ENCODE results near the gene RNF114. TPM values are rescaled to one million over a fixed set of nuclear protein-coding genes. Genes with fewer than 3 reads are reported as not detected.
"Not testable (repeated sequence)": the region's sequence is repeated elsewhere in the genome, so short reads cannot be mapped to it uniquely, and the experiment has no call there.

The RNF114 gene, protein sequence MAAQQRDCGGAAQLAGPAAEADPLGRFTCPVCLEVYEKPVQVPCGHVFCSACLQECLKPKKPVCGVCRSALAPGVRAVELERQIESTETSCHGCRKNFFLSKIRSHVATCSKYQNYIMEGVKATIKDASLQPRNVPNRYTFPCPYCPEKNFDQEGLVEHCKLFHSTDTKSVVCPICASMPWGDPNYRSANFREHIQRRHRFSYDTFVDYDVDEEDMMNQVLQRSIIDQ
- total RNA-seq: 52.1 TPM
- long read RNA-seq, transcript RNF114-201 (6 exons, 2,503 nt): major isoform, 84 of 93 reads
- long read RNA-seq, partial matches to known transcripts: 0 of 93 reads
- long read RNA-seq, other reads (novel, unspliced or antisense): 7 of 93 reads

DNA sequence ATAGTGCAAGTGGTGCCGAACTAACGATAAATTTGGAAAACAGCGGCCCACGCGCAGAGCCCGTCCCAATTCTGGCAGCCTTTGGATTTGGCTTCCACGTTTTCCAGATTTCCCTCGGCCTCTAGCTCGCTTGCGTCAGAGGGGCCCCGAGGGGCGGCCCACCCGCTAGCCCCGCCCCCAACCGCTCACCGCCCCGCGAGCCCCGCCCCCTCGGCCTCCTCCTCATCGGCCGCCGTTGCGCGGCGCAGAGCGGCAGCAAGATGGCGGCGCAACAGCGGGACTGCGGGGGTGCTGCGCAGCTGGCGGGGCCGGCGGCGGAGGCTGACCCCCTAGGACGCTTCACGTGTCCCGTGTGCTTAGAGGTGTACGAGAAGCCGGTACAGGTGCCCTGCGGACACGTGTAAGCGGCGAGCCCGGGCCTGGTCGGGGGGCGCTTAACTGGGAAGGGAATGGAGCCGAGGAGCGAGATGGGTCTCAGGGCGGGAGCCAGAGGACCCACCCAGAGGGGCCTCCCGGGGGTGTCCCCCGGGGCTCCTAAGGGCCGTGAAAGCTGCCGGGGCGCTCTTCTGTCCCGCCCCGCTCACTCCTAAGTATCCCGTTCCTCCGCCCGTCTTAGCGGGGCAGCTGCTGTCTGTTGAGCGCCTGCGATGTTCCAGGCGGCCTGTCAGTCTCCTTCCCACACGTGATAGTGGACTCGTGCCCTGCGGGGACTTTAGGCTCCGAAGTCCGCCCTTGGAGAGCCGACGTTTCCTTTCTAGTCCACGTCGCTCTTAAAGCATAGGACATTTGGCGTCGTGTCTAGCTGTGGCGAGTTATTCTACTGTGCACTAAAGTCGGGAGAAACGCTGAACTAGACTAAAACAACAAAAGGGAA, at the start of gene RNF114:
Gene RNF114, plus strand, starts transcription at position 245 of the 874 bp plus-strand sequence. Its CDS starts 16 bp downstream, at position 261.
- peak; percentile 96 for ATAC-seq (ENCODE audit: poor library complexity)
- peak; percentile 95 for DNase-seq
- intact Hi-C loops (cut with DNase I): loop anchor here (10.0 kb wide), 1 partner anchor 392 kb away; no protein-coding TSS in a partner anchor

DNA sequence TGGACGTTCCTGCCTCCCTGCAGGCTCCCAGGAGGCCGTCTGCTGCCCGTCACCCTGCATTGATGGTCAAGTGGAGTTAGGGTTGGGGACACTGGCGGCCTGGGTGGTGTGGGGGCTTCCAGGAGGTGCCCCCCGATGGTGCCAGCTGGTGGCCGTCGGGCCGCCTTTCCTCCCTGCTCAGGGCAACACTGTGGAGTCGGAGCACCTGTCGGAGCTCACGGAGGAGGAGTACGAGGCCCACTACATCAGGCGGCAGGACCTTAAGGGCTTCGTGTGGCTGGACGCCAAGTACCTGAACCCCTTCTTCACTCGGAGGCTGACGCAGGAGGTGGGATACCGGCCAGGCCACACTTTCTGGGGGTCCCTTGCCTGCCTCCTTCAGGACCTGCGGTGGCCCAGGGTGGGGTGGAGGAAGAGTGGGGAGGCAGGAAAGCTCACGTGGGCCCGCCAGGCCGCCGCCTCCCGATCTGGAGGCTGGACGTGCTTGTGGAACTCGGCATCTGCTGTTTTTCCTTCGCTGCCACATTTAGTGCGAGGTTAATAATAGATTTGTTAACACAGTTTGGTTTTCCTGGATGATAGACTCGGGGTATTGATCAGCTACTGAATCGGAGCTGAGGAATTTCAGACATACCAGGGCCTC, 49.5 kb upstream of the RNF114 start:
- DNase-seq (no peak), ATAC-seq (ENCODE audit: poor library complexity) (no peak)
- intact Hi-C loops (cut with DNase I): no loop called here

DNA sequence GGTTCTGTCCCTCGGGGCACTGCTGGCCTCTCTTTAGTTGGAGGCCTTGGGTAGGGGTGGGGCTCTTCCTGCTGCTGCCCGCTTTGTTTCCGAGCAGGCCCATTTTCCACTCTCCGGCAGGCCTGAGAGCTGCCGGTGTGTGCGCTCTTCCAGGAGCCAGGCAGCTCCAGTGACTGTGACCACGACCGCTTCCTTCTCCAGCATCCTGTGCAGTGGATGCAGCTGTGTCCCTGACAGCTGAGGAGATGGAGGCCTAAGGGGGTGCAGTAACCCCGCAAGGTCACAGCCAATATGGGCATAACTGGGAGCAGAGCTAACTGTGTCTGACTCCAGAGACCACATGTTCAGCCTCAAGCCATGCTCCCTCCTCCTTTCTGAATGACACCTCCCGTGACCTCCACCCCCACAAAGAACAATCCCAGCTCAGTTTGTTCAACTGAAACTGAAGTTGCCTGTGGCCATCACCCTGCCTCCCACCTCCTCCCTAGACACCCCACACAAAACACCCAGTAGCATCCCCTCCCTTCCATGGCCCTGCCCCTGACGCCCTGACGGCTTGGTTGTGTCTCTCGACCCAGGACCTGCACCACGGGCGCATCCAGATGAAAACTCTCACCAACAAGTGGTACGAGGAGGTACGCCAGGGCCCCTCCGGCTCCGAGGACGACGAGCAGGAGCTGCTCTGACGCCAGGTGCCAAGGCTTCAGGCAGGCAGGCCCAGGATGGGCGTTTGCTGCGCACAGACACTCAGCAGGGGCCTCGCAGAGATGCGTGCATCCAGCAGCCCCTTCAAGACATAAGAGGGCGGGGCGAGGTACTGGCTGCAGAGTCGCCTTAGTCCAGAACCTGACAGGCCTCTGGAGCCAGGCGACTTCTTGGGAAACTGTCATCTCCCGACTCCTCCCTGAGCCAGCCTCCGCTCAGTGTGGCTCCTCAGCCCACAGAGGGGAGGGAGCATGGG, 48.7 kb upstream of the RNF114 start:
- DNase-seq (no peak), ATAC-seq (ENCODE audit: poor library complexity) (no peak)
- intact Hi-C loops (cut with DNase I): no loop called here

DNA sequence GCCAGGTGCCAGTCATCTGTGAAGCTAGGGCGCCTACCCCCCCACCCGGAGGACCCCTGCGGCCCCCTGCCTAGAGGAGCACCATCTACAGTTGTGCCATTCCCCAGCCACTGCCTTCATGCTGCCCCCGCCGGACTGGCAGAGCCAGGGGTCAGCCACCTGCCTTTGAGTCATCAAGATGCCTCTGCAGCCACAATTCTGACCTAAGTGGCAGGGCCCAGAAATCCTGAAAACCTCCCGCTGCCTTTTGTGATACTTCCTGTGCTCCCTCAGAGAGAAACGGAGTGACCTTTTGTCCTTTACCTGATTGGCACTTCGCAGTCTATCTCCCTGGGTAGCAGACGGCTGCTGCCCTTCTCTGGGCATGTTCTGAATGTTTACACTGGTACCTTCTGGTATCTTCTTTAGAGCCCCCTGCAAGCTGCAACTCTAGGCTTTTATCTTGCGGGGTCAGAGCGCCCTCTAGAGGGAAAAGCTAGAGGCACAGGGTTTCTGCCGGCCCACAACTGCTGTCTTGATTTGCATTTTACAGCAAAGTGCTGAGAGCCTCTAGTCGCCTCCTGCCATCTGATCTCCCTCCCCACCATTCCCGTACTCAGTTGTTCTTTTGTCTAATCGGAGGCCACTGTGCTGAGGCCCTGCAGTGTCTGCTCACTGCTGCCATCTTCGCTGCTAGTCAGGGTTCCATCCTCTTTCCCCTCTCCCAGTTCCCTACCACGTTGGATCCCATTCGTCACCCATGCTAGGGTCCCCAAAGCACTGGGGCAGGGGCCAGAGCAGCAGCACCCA, 47.8 kb upstream of the RNF114 start:
- ATAC-seq (ENCODE audit: poor library complexity): peak; percentile 26
- DNase-seq: no peak
- intact Hi-C loops (cut with DNase I): no loop called here

DNA sequence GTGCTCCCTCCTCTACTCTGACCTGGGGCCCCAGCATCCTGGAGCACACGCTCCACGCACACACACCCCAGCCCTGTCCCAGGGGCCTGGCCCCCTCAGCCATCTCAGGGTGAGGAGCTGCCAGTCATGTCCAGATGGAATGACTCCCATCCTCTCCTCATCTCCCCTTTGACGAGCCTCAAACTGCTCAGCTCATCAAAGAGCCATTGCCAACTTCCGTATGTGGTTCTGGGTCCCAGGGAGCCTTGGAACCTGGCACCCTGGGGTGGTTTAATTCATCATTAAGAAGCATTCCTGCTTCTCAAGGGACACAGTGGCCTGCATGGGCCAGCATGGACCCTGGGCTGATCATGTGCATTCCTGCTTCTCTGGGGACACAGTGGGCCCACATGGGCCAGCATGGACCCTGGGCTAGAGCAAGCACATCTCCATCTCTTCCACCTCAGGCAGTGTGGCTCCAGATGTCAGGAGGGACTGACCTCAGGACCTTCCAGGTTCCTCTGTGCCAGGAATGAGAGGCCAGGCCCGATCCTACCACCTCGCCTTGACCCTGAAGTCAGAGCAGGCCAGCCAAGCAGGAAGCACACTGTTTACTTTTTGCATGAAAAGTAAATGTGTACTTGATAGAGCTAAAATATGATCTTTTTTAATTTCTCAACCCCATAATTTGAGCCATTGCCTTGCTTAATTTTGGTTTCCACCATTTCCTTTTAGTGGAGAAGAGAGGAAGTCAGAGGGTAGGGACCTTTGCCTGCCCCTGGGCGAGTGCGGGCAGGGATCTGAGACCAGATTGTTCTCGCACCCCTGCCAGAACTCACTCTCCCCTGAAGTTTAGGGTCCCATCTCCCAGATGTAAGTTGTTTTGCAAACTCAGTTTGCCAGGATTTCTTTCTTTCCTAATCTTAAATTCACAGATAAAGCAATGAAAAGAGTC, 46.9 kb upstream of the RNF114 start:
- no peak for DNase-seq
- intact Hi-C loops (cut with DNase I): no loop called here
- ATAC-seq (ENCODE audit: poor library complexity): no peak

DNA sequence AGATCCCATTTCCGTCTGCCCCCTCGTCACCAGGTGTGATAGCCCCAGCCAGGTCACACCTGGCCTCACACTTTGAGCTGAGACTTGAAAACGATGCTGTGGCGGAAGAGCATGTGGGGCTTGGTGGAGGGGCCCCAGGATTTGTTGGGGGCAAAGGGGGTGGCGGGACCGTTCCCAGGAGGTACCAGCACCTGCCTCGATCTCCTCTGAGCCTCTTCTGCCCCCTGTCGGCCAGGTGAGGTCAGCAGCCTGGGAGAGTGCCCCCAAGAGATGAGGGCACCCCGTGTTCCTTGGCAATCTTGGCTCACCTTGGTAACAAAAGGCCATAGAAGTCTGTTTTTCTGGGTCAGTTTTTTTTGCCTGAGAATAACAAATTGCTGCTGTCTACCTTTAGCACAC, 46.3 kb upstream of the RNF114 start:
- ATAC-seq (ENCODE audit: poor library complexity): no peak
- DNase-seq: no peak
- intact Hi-C loops (cut with DNase I): loop anchor here (5.0 kb wide), 1 partner anchor 278 kb away; no protein-coding TSS in a partner anchor

DNA sequence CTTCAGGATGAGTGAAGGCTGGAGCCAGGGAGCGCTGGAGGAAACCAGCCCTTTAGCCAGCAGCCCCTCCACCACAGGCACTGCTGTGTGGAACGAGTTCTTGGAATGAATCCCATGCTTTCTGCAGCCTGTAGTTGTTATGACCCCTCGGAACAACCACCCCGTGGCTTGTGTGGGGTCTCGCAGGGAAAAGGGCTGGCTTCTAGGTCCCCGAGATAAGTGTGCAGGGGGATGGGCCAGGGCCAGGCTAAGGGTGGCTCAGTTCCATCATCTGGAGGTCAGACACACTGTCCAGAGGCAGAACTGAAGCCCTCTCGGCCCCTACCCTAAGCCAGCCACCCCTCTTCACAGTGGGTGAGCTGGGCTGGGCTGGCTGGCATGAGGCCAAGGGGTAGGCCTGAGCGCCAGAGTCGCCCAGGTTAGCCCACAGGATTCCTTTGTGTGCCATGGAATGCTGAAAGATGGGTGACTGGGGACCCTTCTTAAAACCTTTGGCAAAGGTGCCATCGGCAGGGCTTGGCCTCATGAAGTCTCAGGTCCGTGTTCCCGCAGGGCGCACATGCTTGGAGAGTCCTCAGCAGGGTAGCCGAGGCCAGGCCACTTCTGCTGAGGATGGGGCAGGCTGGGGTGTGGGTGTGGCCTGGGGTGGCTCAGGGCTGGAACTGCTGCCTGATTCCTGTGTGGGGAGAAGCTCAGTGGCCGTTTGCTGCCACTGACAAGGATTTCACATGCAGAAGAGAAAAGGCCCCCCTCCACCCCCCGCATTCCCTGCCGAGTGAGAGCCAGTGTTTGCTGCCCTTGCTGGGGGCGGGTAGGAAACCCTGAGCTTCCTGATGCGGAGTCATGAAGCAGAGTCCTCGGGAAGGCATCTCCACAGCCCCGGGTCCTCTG, 45.5 kb upstream of the RNF114 start:
- peak; percentile 21 for ATAC-seq (ENCODE audit: poor library complexity)
- DNase-seq: peak; percentile 61
- intact Hi-C loops (cut with DNase I): loop anchor here (5.0 kb wide), 1 partner anchor 278 kb away; no protein-coding TSS in a partner anchor

DNA sequence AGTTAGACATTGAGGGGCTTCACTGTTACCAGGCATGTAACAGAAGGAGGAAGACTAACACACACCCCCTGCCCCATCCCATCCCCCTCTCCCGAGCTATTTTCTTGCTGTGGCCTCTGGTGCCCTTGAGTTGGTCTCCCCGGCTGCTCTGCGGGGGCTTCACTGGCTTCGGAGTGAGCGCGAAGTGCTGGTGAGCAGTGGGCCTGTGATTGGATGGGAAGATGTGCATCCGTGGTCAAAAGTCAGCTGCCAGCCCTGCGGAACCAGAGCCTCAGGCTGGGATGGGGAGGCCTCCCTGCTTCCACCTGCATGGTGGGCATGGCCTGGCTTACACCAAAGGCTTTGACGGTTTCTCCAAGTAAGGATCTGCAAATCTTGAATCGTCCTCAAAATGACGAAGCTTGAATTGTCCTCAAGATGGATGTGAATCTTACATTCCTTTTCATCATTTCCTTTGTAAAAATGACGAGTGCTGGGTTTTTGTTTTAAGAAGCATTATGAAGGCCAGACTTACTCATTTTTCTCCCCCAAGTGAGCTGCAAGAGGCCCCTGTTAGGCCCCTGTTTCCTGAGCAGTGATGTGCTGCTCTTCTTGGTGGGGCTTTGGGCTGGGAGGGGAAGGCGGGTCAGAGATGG, 44.6 kb upstream of the RNF114 start:
- DNase-seq (no peak), ATAC-seq (ENCODE audit: poor library complexity) (no peak)
- intact Hi-C loops (cut with DNase I): loop anchor here (5.0 kb wide), 1 partner anchor 279 kb away; no protein-coding TSS in a partner anchor

DNA sequence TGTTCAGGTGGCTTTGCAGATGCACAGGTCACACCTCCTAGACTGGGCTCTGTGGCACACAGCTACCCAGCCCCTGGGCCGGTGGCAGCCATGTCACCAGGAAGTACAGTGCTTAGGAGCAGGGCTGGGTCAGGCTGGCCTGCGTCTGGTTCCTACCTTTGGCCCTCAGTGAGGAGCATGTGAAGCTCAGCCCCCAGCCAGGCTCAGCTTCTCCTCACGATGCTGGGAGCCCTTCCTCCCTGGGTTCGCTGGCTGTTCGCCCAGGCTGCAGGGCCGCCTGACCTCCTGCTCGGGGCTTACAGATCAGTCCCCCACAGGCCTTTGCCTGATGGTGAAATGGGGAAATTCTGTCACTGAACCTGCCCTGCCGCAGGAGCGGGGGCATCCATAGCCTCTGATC, 43.9 kb upstream of the RNF114 start:
- peak; percentile 4 for ATAC-seq (ENCODE audit: poor library complexity)
- no peak for DNase-seq
- intact Hi-C loops (cut with DNase I): loop anchor here (5.0 kb wide), 1 partner anchor 280 kb away; no protein-coding TSS in a partner anchor

DNA sequence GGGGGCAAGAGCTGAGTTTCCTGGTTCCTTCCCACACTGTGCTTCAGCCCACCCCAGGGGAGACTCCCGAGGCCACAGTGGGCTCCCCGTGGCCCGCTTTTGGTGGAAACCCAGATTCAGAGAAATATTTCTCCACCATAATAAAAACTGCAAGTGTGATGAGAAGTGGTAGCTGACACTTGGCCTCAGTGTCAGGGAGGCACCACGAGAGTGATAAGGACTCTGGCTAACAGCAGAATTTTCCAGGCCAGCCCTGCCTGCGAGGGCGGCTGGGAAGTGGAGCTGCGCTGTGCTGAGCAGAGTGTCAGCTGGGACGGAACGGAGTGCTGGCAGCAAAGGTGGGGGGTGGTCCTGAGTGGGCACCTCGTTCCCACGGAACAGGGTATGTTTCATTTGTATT, 43.4 kb upstream of the RNF114 start:
- intact Hi-C loops (cut with DNase I): loop anchor here (5.0 kb wide), 1 partner anchor 281 kb away; no protein-coding TSS in a partner anchor
- peak; percentile 69 for DNase-seq
- peak; percentile 87 for ATAC-seq (ENCODE audit: poor library complexity)

DNA sequence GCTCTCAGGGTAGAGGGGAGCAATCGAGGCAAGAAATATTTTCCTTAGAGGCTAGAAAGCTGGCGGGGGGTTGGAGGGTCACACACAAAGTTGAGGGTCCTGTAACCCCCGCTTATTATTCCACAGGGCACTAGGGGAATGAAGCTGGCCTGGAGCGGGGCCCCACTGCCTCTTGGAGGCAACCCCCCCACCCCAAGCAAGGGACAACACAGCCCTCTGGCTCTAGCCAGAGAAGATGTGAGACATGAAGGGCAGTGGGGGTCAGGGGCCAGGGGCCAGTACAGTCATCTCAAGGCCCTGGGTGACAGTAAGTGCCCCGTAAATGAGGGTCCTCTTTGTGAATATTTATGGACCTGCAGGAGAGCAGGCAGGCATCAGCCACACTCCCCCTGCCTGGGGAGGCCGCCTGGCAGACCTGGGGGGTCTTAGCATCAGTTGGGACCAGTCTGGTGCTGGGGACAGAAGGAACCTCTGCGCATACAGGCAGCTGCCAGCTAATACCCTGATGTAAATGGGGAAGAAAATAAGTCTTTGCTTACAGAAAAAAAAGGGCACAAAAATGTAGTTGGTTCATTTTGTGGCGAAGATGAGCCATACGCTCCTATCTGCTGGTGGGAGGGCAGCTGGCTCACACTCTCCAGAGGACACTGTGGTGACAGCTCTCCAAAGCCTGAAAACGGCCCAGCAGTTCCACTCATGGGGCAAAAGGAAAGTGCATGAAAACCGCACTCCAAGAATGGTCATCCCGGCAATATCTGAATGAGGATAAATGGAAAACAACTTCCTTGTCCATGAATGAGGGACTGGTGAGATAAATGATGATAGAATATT, 42.7 kb upstream of the RNF114 start:
- ATAC-seq (ENCODE audit: poor library complexity) (peak; percentile 55), DNase-seq (peak; percentile 27)
- intact Hi-C loops (cut with DNase I): loop anchor here (5.0 kb wide), 1 partner anchor 281 kb away; no protein-coding TSS in a partner anchor

DNA sequence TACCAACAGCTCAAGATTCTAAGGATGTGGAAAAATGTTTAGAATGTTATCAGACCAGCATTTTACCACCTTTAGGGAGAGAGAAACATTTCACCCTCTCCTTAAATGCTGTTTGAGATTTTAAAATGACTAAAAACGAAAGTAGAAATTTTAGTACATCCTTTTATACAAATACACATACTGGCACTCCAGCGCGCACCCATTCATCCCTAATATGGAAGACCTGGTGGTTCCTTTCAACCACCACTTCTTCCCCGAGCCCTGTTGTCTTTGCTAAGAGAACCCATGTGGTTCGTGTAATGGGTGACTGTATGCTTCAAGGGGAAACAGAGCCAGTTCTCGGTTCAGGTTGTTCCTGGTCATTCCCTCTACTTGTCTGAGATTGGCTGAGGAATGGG, 42.1 kb upstream of the RNF114 start:
- intact Hi-C loops (cut with DNase I): loop anchor here (5.0 kb wide), 1 partner anchor 282 kb away; no protein-coding TSS in a partner anchor
- ATAC-seq (ENCODE audit: poor library complexity) (no peak), DNase-seq (no peak)

DNA sequence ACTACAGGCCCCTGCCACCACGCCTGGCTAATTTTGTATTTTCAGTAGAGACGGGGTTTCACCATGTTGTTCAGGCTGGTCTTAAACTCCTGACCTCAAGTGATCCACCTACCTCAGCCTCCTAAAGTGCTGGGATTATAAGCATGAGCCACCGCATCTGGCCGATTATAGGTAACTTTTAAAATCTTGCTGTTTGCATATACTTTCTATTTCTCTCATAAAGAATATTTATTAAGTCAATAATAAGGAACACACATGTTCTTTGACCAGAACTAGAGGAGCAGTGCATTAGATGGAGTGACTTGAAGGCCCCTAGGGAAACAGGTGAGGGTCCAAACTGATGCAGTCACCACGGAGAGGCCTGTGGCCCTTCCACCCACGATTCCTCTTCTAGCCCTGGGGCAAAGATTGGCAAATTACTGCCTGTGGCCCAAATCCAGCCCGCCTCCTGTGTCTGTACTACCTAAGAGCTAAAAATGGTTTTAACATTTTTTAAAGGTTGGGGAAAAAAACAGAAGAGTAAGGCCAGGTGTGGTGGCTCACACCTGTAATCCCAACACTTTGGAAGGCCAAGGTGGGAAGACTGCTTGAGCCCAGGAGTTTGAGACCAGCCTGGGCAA, 40.6 kb upstream of the RNF114 start:
- DNase-seq; intact Hi-C loops (cut with DNase I); ATAC-seq (ENCODE audit: poor library complexity): not testable (repeated sequence)

Data from Right ventricle myocardium superior (tissue), 1 donor.